Activated naive CD4-positive, alpha-beta T cell treated with Interleukin-2 at 50 U/mL for 16 hours (primary cell): ENCODE measurements around the gene KCNQ1OT1.

Source experiments
- DNase-seq: peaks from one replicate; pipeline ENCODE4 v3.0.0-alpha.2; 2020

Gene KCNQ1OT1

GRCh38 chr11:2580061-2580421 is 119.8 kb downstream of the KCNQ1OT1 start:
- DNase-seq = no peak

- DNase-seq = no peak
These were observed 120.3 kb downstream of the KCNQ1OT1 start for GRCh38 chr11:2579315-2580060.

- no peak for DNase-seq
These were observed 120.9 kb downstream of the KCNQ1OT1 start for GRCh38 chr11:2578929-2579270.

GRCh38 chr11:2577991-2578928 is 121.5 kb downstream of the KCNQ1OT1 start:
- DNase-seq = no peak

- no peak for DNase-seq
These were observed 122.5 kb downstream of the KCNQ1OT1 start for GRCh38 chr11:2577031-2577990.

GRCh38 chr11:2576549-2576948 is 123.2 kb downstream of the KCNQ1OT1 start:
- DNase-seq = no peak

GRCh38 chr11:2576111-2576510 is 123.7 kb downstream of the KCNQ1OT1 start:
- DNase-seq = no peak

GRCh38 chr11:2575591-2576051 is 124.2 kb downstream of the KCNQ1OT1 start:
- DNase-seq = no peak

- no peak for DNase-seq
These were observed 125.0 kb downstream of the KCNQ1OT1 start for GRCh38 chr11:2574553-2575535.

GRCh38 chr11:2574043-2574552 is 125.7 kb downstream of the KCNQ1OT1 start:
- DNase-seq = no peak

- no peak for DNase-seq
These were observed 126.4 kb downstream of the KCNQ1OT1 start for GRCh38 chr11:2573240-2574042.

- no peak for DNase-seq
These were observed 127.1 kb downstream of the KCNQ1OT1 start for GRCh38 chr11:2572491-2573239.

GRCh38 chr11:2571598-2572281 is 128.1 kb downstream of the KCNQ1OT1 start:
- DNase-seq = no peak

GRCh38 chr11:2570841-2571597 is 128.8 kb downstream of the KCNQ1OT1 start:
- DNase-seq = no peak

- DNase-seq = no peak
These were observed 129.5 kb downstream of the KCNQ1OT1 start for GRCh38 chr11:2570211-2570811.

- DNase-seq = no peak
These were observed 130.0 kb downstream of the KCNQ1OT1 start for GRCh38 chr11:2569731-2570210.

GRCh38 chr11:2569321-2569721 is 130.5 kb downstream of the KCNQ1OT1 start:
- DNase-seq = no peak
